Upper lobe of left lung (tissue), 4 donors: ENCODE measurements around the gene KRT1.

Experiments
- EP300 ChIP-seq, 4 donors: sonication (generic); formaldehyde crosslinking; IDR thresholded peaks; one replicate each; pipeline ENCODE4 v1.5.1; 2017; ENCODE audit warnings: antibody characterized with exemption in 4 of 4, control low read depth in 2 of 4
- TF ChIP-seq, protein P1 (sequence below), 6 experiments: fragments of 450-650 bp in 4 of 6; fragments of 200-600 bp in 2 of 6; sonication (generic) in 2 of 6; IDR thresholded peaks; one replicate each; pipeline ENCODE4 v1.5.1; 2016 to 2019; ENCODE audit warnings: antibody characterized with exemption in 6 of 6

DNA sequence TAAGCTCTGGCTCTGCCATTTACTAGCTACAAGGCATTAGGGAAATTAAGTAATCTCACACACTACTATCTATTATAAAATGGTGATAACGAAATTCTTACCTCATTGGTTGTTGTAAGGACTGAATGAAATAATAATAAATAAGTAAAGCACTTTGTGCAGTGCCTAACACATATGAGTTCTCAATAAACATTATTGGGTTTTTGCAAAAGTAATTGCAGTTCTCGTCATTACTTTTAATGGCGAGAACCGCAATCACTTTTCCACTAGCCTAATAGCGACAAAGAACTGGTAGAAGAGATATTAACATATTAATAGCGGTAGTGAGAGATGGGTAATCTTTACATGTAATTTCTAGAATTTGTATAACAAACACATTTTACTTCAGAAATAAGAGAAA is 13.9 kb upstream of the KRT1 start:
- TF ChIP-seq, protein P1, sequence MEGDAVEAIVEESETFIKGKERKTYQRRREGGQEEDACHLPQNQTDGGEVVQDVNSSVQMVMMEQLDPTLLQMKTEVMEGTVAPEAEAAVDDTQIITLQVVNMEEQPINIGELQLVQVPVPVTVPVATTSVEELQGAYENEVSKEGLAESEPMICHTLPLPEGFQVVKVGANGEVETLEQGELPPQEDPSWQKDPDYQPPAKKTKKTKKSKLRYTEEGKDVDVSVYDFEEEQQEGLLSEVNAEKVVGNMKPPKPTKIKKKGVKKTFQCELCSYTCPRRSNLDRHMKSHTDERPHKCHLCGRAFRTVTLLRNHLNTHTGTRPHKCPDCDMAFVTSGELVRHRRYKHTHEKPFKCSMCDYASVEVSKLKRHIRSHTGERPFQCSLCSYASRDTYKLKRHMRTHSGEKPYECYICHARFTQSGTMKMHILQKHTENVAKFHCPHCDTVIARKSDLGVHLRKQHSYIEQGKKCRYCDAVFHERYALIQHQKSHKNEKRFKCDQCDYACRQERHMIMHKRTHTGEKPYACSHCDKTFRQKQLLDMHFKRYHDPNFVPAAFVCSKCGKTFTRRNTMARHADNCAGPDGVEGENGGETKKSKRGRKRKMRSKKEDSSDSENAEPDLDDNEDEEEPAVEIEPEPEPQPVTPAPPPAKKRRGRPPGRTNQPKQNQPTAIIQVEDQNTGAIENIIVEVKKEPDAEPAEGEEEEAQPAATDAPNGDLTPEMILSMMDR (IDR thresholded peaks at IDR 0.05), result no peak
- no peak for TF ChIP-seq EP300 (IDR thresholded peaks at IDR 0.05)
